Measurements from ENCODE around the gene IL15.
"Not testable (repeated sequence)": the region's sequence is repeated elsewhere in the genome, so short reads cannot be mapped to it uniquely, and the experiment has no call there.

IL15 gene, protein sequence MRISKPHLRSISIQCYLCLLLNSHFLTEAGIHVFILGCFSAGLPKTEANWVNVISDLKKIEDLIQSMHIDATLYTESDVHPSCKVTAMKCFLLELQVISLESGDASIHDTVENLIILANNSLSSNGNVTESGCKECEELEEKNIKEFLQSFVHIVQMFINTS

DNA sequence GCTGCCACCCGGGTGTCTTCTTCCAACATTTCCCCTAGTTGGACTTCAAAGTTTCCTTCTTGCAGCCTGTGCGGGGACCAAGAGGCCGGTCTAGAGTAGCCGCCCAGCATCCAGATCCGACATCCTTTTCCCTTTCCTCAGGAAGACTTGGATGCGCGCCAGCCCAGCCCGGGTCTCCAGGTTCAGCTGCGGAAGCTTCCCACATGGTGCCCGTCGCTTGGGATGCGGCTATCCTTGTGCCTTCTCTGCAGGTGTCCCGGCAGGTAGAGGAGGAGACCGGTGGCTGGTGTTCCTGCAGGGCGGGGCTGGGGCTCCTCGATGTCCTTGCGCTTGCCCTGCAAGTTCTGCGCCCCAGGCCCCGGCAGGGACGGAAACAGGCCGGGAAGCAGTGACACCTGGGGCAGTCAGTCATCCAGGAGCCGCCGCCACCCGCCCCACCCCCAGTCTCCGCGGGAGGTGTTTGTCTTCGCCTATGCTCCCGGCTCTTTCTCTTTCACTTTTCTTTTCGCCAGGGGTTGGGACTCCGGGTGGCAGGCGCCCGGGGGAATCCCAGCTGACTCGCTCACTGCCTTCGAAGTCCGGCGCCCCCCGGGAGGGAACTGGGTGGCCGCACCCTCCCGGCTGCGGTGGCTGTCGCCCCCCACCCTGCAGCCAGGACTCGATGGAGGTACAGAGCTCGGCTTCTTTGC is at the start of gene IL15:
Gene IL15, plus strand, starts transcription at position 502 of the 689 bp plus-strand sequence. CDS start 82,882 bp downstream, outside the sequence.
- peak; percentile 70 for DNase-seq

DNA sequence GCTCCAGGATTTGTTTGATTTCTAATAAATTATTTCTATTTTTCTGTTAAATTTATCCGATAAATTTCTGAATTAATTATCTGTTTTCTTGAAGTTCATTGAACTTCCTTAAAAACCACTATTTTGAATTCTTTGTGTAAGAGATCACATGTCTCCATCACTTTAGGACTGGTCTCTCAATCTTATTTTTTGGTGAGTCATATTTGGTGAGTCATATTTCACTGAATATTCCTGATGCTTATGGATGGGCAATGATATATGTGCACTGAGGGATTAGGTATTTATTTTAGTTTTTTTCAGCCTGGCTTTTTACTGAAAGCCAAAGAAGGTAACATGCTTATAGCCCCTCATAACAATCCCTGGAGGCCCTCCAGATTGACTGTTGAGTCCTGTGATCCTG is 48.5 kb upstream of the IL15 start:
- no peak for DNase-seq

DNA sequence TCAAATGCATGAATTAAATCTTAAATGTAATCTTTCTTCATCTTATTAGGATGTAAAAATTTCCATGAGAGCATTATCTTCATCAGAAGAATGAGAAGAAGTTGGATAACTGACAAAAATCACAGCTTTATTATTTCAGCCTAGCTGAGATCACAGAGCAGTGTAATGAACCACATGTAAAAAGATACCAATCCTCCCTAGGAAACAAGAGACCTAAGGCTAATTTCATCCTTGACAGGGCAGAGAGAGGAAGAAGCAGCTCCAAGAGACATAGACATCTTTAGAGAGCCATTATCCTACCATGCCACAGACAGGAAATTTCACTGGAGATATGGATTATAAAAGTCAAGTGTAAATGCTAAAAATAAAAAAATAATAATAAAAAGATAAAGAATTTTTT is 40.9 kb upstream of the IL15 start:
- DNase-seq, result no peak

GRCh38 chr4:141599853-141600252 is 36.5 kb upstream of the IL15 start:
- no peak for DNase-seq

GRCh38 chr4:141604683-141605082 is 31.7 kb upstream of the IL15 start:
- not testable (repeated sequence) for DNase-seq

- DNase-seq, result no peak
Measured at GRCh38 chr4:141605425-141605856, 30.9 kb upstream of the IL15 start.

DNA sequence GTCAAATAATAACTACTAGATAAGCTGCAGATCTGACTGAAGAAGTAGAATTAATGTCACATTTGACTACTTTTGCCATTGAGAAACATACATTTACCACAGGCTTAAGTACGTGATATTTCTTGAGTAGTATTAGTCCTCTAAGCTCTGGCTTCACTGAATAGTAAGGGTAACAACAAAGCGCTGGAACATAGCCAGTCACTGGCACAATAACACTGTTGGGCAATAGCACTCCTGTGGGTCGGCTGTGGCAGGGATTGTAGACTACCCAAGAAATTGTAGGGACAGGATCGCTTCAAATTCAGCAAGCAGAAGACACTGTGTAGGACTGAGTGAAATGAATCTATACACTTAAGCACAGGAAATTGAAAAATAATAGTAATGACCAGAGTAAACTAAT is 27.1 kb upstream of the IL15 start:
- no peak for DNase-seq

DNA sequence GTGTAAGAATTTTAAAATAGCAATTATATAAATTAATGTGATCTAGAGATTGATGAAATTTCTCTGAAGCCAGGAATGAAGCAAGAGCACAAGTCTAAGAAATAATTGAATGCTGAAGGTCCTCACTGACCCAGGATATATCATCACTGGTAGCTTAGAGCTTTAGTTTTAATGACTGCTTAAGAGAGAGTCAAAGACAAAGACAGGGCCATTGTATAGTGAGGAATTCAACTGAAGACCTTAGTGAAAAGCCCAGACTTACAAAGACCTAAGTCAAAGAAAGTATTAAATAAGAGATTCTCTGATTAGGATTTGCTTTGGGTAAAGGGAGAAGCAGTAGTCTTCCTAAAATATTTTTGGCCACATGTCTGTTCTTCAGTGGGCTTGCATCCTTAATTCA is 26.0 kb upstream of the IL15 start:
- DNase-seq, result no peak

DNA sequence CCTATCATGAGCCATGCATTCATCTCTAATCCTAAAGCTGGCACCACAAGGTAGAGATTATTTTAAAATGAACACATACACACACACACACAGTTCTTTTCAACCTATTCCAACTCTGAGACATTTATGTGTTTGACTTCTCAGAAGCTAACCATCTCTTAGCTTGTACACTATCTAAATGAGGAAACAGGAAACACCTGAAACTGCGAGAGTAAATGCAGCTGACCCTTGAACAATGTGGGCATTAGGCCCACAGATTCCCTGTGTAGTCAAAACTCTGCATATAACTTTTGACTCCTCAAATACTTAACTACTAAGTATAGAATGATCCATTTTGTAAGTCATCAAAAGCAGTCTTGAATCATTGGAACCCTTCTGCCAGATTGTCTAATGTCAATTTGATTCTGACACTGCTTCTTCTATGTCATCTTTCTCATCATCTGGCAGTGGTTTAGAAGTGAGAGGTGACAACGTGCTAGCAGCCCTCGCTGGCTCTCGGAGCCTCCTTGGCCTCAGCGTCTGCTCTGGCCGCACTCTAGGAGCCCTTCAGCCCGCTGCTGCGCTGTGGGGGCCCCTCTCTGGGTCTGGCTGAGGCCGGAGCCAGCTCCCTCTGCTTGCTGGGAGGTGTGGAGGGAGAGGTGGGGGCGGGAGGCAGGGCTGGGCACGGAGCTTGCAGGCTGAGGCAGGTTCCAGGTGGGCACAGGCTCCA is 21.4 kb upstream of the IL15 start:
- DNase-seq, result no peak

GRCh38 chr4:141615587-141615918 is 20.8 kb upstream of the IL15 start:
- not testable (repeated sequence) for DNase-seq

DNA sequence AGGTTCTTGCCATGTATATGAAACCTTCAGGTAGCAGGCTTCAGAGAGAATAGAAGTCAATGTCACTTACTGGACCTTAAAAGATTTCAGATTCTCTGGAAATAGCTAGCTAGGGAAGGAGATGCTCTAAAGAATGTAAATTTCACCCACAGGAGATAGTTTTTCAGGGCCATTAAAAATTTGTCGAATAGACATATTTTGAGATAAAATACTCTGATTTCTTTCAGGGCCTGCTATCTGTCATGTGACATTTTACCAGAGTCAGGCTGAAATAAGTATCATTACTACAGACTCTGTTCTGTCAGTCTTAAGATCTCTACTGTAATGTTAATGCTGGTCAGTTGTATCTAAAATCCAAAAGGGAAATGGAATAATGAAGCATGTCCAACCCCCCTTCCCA is 15.7 kb upstream of the IL15 start:
- no peak for DNase-seq

GRCh38 chr4:141625023-141625422 is 11.4 kb upstream of the IL15 start:
- no peak for DNase-seq

DNA sequence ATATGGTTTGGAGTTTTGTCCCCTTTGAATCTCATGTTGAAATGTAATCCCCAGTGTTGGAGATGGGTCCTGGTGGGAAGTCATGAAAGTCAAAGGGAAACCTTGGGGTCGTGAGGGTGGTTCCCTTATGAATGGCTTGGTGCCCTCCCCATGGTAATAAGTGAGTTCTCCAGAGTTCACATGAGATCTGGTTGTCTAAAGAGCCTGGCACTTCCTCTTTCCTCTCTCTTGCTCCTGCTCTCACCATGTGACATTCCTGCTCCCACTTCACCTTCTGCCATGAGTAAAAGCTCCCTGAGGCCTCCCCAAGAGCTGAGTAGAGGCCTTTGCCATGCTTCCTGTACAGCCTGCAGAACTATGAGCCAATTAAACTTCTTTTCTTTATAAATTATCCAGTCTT is 5.5 kb upstream of the IL15 start:
- no peak for DNase-seq

DNA sequence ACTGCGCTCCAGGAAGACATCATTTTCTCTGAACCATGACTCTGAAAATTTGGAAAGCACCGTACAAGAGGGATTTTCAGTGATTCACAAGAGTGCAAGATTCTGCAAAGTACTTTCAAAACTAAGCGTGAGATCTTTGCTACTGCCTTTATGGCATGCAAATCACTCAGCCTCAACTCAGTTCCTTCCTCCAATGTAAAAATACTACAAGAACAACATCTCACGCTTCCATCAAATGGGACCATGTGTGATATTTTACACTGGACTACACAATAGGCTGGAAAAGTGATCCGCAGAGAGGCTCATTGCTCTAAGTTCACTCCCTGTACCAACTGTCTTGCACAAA is 674 bp upstream of the IL15 start:
- no peak for DNase-seq

DNA sequence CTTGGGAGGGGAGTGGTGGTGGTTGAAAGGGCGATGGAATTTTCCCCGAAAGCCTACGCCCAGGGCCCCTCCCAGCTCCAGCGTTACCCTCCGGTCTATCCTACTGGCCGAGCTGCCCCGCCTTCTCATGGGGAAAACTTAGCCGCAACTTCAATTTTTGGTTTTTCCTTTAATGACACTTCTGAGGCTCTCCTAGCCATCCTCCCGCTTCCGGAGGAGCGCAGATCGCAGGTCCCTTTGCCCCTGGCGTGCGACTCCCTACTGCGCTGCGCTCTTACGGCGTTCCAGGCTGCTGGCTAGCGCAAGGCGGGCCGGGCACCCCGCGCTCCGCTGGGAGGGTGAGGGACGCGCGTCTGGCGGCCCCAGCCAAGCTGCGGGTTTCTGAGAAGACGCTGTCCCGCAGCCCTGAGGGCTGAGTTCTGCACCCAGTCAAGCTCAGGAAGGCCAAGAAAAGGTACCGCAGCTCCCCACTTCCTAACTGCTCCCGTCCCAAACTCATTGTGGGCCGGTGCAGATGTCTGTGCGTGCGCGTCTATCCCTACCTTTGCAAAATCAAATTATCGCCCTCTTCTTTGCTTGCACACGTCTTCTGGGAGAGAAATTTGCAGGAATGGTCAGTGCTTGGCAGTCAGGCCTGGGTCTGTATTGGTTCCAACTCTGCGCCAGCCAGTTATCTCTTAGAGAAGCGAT is 533 bp downstream of the IL15 start:
- peak; percentile 43 for DNase-seq

DNA sequence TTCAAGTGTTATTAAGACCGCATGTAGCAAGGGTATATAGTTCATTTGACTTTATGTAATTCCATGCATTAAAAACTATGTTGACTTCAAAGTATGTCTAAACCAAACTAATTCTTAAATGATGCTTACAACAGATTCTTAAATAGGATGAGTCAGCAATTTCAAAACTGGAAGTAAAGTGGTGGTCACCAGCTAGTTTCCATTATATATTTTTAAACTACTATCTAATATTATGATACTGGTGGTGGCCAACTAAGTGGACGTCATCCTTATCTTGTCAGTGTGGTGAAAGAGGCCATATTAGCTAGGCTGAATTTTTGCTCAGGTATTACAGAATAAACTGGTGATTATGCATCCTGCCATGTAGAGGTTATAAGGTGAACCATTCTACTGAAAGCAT is 1.2 kb downstream of the IL15 start:
- DNase-seq, result no peak

DNA sequence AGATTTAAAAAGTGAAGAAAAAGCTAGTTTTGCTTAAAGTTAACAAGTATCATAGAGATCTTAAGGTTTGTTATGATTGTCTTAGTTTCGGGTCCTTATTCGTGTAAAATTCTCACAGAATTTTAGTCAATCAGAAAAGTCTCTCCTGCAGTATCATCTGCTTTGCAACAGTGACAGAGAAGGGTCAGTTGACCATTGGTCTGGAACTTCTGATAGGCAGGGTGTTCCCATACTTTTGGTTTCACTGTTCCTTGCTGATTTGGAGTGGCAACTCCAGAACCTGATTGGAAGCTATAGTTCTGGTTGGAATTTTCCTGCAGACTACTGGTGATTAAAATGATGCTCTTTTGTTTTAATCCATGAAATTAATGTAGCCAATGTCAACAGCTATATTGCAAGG is 1.8 kb downstream of the IL15 start:
- DNase-seq, result no peak

DNA sequence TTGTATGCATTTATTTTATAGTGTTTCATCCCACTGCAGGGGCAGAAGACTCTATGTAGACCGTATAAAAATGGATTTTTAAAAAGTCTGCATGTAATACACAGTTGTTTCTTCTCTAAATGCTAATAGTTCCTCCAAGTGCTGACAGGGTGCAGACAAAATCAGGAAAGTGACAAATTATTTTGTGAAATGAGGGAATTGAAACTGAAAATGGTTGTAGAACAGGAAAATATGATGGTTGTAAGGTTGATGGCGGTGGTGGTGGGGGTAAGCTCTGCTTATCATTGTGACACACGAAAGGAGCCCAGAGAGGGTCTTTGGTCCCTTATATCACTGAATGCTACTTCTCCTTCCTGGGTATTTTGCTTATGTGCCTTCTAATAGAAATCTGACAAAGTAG is 4.3 kb downstream of the IL15 start:
- no peak for DNase-seq

- no peak for DNase-seq
Measured at GRCh38 chr4:141642063-141642462, 5.7 kb downstream of the IL15 start.

- DNase-seq, result no peak
Measured at GRCh38 chr4:141642711-141643110, 6.3 kb downstream of the IL15 start.

GRCh38 chr4:141643557-141643956 is 7.2 kb downstream of the IL15 start:
- DNase-seq, result no peak

DNA sequence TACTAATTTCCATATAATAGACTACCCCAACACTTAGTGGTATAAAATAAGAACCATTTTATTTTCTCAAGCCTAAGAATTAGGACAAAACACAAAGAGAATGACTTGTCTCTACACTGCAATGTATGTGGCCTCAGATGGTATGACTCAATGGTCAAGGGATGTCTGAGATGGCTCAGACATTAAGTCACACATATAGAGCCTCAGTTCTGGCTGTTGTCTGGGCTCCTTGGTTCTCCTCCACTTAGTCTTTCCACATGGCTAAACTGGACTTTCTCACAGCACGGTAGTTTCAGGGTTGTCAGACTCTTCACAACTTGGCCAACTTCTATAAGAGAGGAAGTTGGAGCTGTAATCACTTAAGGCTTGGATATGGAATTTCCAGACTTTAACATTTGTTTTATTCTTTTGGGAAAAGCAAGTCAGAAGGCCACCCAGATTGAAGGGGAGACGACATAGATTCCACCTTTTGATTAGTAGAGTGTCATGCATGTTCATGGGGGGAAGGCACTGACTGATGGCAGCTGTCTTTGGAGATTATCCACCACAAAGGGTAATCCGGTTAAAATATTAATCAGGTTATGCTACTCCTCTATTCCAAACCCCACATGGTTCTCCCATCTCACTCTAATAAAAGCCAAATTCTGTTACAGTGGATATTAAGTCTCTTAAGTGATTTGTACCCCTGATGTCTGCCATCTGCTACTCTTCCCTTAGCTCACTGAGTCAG is 9.4 kb downstream of the IL15 start:
- no peak for DNase-seq

GRCh38 chr4:141646969-141647368 is 10.6 kb downstream of the IL15 start:
- no peak for DNase-seq

Data from CD4-positive, alpha-beta T cell treated with Interleukin-6 for 4 hours (primary cell).